ENCODE data around the gene ARHGEF12. TPM values are rescaled to one million over a fixed set of nuclear protein-coding genes. Genes with fewer than 3 reads are reported as not detected.

The ARHGEF12 gene
- total and polyA plus RNA-seq, 2 experiments from 2014 or later = 9.0 to 38.9 TPM

DNA sequence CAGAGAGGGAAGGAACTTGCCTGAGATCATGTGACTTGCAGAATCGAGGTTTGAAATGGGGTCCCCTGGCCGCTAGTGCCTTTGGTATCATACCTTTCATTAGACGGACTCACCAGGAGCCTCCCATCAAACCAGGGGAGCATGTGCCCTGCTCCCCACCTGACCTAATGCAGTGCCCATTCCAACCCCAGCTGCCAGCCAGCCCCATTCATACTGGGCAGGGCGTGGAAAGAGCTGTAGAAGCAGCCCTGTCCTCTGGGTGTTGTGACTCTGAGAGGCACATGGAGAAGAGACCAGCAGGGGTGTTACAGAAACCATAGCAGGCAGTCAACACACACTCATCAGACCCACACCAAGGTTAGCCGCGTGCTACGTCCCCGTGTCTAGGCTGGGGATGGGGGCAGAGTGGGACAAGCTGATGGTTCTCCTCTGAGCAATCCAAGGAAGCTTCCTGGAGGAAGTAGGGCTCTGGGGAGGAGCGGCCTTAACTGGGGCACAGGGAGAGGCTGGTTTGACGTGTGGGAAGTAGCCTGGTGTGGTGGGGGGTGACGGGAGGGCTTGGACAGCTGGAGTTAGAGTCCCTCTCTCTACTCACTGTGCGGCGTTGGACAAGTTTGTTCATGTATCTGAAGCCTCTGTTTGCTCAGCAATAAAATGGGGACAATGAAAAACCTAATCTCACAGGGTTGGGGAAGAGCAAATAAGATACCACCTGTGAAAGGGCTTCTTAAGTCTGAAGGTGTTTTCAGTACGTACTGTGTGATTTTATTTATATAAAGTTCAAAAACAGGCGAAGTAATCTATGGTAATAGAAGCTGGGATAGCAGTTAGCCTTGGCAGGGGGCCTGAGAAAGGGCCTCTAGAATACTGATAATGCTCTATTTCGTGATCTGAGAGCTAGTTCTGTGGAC lies 189.3 kb downstream of the ARHGEF12 start:
- ATAC-seq (no peak), DNase-seq (ENCODE audit: low spot score) (no peak)
- Histone ChIP-seq H3F3A (replicated peaks; ENCODE audit: low read depth) (0 out of 2 replicates have a peak, but pooled peaks cover 7% of the 10 kb centered on the region), H3K27ac (ENCODE audit: low read depth) (no peak overlapping the region), H3K4me1 (ENCODE audit: insufficient read depth) (peaks cover 20% of the 10 kb centered on the region), H3K79me2 (replicated peaks; ENCODE audit: insufficient read depth) (no peaks in the 10 kb centered on the region), H3K4me2 (no peak overlapping the region), H3K27me3 (ENCODE audit: insufficient read depth) (no peaks in the 10 kb centered on the region), H3K9me2 (ENCODE audit: insufficient read depth) (no peaks in the 10 kb centered on the region), H4K20me1 (replicated peaks; ENCODE audit: insufficient read depth) (no peaks in the 10 kb centered on the region), H2AFZ (no peak overlapping the region), H3K36me3 (ENCODE audit: insufficient read depth) (no peaks in the 10 kb centered on the region), H3K4me3 (no peak overlapping the region)
- peaks cover 24% of the 10 kb centered on the region for H3K27me3 Mint-ChIP-seq (ENCODE audit: insufficient read depth, low read depth, poor library complexity)
- no peaks in the 10 kb centered on the region; the same call in 2 of the 3 replicates for H3K36me3 Mint-ChIP-seq (ENCODE audit: low read depth)
- TF ChIP-seq, protein P1, sequence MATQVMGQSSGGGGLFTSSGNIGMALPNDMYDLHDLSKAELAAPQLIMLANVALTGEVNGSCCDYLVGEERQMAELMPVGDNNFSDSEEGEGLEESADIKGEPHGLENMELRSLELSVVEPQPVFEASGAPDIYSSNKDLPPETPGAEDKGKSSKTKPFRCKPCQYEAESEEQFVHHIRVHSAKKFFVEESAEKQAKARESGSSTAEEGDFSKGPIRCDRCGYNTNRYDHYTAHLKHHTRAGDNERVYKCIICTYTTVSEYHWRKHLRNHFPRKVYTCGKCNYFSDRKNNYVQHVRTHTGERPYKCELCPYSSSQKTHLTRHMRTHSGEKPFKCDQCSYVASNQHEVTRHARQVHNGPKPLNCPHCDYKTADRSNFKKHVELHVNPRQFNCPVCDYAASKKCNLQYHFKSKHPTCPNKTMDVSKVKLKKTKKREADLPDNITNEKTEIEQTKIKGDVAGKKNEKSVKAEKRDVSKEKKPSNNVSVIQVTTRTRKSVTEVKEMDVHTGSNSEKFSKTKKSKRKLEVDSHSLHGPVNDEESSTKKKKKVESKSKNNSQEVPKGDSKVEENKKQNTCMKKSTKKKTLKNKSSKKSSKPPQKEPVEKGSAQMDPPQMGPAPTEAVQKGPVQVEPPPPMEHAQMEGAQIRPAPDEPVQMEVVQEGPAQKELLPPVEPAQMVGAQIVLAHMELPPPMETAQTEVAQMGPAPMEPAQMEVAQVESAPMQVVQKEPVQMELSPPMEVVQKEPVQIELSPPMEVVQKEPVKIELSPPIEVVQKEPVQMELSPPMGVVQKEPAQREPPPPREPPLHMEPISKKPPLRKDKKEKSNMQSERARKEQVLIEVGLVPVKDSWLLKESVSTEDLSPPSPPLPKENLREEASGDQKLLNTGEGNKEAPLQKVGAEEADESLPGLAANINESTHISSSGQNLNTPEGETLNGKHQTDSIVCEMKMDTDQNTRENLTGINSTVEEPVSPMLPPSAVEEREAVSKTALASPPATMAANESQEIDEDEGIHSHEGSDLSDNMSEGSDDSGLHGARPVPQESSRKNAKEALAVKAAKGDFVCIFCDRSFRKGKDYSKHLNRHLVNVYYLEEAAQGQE (IDR thresholded peaks at IDR 0.05; ENCODE audit: unreplicated experiment) = no peak
- TF ChIP-seq EZH2 (IDR thresholded peaks at IDR 0.05; ENCODE audit: low read depth, unreplicated experiment) (no peak), EZH2phosphoT487 (IDR thresholded peaks at IDR 0.05; ENCODE audit: unreplicated experiment) (no peak), POLR2AphosphoS5 (IDR thresholded peaks at IDR 0.05; ENCODE audit: low read depth) (no peak), ZNF114 (CRISPR knock-in tag; IDR thresholded peaks at IDR 0.05) (no peak), ZNF331 (CRISPR knock-in tag; IDR thresholded peaks at IDR 0.05; ENCODE audit: low read depth) (no peak), NANOG (IDR thresholded peaks at IDR 0.05; ENCODE audit: borderline replicate concordance) (no peak), JUNB (IDR thresholded peaks at IDR 0.05; ENCODE audit: unreplicated experiment) (no peak), ETS1 (IDR thresholded peaks at IDR 0.05) (no peak), CREB1 (CRISPR knock-in tag; IDR thresholded peaks at IDR 0.05; ENCODE audit: low read depth) (no peak), STAT1 (IDR thresholded peaks at IDR 0.05; ENCODE audit: unreplicated experiment) (no peak)
- TF ChIP-seq, protein P2, sequence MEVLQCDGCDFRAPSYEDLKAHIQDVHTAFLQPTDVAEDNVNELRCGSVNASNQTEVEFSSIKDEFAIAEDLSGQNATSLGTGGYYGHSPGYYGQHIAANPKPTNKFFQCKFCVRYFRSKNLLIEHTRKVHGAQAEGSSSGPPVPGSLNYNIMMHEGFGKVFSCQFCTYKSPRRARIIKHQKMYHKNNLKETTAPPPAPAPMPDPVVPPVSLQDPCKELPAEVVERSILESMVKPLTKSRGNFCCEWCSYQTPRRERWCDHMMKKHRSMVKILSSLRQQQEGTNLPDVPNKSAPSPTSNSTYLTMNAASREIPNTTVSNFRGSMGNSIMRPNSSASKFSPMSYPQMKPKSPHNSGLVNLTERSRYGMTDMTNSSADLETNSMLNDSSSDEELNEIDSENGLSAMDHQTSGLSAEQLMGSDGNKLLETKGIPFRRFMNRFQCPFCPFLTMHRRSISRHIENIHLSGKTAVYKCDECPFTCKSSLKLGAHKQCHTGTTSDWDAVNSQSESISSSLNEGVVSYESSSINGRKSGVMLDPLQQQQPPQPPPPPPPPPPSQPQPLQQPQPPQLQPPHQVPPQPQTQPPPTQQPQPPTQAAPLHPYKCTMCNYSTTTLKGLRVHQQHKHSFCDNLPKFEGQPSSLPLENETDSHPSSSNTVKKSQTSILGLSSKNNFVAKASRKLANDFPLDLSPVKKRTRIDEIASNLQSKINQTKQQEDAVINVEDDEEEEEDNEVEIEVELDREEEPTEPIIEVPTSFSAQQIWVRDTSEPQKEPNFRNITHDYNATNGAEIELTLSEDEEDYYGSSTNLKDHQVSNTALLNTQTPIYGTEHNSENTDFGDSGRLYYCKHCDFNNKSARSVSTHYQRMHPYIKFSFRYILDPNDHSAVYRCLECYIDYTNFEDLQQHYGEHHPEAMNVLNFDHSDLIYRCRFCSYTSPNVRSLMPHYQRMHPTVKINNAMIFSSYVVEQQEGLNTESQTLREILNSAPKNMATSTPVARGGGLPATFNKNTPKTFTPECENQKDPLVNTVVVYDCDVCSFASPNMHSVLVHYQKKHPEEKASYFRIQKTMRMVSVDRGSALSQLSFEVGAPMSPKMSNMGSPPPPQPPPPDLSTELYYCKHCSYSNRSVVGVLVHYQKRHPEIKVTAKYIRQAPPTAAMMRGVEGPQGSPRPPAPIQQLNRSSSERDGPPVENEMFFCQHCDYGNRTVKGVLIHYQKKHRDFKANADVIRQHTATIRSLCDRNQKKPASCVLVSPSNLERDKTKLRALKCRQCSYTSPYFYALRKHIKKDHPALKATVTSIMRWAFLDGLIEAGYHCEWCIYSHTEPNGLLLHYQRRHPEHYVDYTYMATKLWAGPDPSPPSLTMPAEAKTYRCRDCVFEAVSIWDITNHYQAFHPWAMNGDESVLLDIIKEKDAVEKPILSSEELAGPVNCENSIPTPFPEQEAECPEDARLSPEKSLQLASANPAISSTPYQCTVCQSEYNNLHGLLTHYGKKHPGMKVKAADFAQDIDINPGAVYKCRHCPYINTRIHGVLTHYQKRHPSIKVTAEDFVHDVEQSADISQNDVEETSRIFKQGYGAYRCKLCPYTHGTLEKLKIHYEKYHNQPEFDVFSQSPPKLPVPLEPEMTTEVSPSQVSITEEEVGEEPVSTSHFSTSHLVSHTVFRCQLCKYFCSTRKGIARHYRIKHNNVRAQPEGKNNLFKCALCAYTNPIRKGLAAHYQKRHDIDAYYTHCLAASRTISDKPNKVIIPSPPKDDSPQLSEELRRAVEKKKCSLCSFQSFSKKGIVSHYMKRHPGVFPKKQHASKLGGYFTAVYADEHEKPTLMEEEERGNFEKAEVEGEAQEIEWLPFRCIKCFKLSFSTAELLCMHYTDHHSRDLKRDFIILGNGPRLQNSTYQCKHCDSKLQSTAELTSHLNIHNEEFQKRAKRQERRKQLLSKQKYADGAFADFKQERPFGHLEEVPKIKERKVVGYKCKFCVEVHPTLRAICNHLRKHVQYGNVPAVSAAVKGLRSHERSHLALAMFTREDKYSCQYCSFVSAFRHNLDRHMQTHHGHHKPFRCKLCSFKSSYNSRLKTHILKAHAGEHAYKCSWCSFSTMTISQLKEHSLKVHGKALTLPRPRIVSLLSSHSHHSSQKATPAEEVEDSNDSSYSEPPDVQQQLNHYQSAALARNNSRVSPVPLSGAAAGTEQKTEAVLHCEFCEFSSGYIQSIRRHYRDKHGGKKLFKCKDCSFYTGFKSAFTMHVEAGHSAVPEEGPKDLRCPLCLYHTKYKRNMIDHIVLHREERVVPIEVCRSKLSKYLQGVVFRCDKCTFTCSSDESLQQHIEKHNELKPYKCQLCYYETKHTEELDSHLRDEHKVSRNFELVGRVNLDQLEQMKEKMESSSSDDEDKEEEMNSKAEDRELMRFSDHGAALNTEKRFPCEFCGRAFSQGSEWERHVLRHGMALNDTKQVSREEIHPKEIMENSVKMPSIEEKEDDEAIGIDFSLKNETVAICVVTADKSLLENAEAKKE (CRISPR knock-in tag; IDR thresholded peaks at IDR 0.05) = no peak
- TF ChIP-seq, protein P3, sequence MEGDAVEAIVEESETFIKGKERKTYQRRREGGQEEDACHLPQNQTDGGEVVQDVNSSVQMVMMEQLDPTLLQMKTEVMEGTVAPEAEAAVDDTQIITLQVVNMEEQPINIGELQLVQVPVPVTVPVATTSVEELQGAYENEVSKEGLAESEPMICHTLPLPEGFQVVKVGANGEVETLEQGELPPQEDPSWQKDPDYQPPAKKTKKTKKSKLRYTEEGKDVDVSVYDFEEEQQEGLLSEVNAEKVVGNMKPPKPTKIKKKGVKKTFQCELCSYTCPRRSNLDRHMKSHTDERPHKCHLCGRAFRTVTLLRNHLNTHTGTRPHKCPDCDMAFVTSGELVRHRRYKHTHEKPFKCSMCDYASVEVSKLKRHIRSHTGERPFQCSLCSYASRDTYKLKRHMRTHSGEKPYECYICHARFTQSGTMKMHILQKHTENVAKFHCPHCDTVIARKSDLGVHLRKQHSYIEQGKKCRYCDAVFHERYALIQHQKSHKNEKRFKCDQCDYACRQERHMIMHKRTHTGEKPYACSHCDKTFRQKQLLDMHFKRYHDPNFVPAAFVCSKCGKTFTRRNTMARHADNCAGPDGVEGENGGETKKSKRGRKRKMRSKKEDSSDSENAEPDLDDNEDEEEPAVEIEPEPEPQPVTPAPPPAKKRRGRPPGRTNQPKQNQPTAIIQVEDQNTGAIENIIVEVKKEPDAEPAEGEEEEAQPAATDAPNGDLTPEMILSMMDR (conservative IDR thresholded peaks at IDR 0.05; ENCODE audit: low read depth in 2 of 2) = no peak
- H3K9me3 Mint-ChIP-seq = peaks cover 7% of the 10 kb centered on the region; the same call in 2 of the 3 replicates
- H3K4me1 Mint-ChIP-seq = peaks cover 26% of the 10 kb centered on the region
- H3K27ac Mint-ChIP-seq = no peak overlapping the region
- H3K4me3 Mint-ChIP-seq = no peak overlapping the region
